ENCODE data around the gene SNAP25.

- no peak for TF ChIP-seq CTCF (IDR thresholded peaks at IDR 0.05 in 2 of 3, conservative IDR thresholded peaks at IDR 0.05 in 1 of 3; ENCODE audit: borderline replicate concordance in 1 of 3, insufficient read depth in 1 of 3, low read depth in 2 of 3, low read length in 2 of 3)
- no peak for TF ChIP-seq POLR2AphosphoS5 (IDR thresholded peaks at IDR 0.05; ENCODE audit: low read depth, low read length)
- TF ChIP-seq POLR2A (IDR thresholded peaks at IDR 0.05; ENCODE audit: borderline replicate concordance, extremely low read depth, insufficient read depth, insufficient read length) = no peak
- no peak for TF ChIP-seq REST (IDR thresholded peaks at IDR 0.05; ENCODE audit: low read depth)
Measured at GRCh38 chr20:10309326-10309725, 90.7 kb downstream of the SNAP25 start.
